DOHH2 (cell line): ENCODE data around the gene HERC5.

ENCODE experiments used
- H3F3A ChIP-seq: fragments of 200-600 bp; sonication (generic), shearing (Covaris generic); 2 replicates; pipeline ENCODE4 v1.6.0; 2016; ENCODE audit warnings: antibody characterized with exemption, mild to moderate bottlenecking; ENCODE audit not compliant: control insufficient read depth, insufficient read depth
- H3K27ac ChIP-seq: fragments of 200-600 bp; sonication (generic); 2 replicates; pipeline ENCODE4 v1.5.1; 2014; ENCODE audit warnings: low read depth, mild to moderate bottlenecking, low read length, moderate library complexity
- H3K27me3 ChIP-seq: fragments of 200-600 bp; sonication (generic); 2 replicates; pipeline ENCODE4 v1.6.1; 2014; ENCODE audit warnings: mild to moderate bottlenecking, low read length, mixed read lengths; ENCODE audit not compliant: control insufficient read depth
- H3K36me3 ChIP-seq: fragments of 200-600 bp; sonication (generic); 2 replicates; pipeline ENCODE4 v1.6.1; 2014; ENCODE audit warnings: mild to moderate bottlenecking, low read length, moderate library complexity, mixed read lengths; ENCODE audit not compliant: control insufficient read depth
- H3K4me1 ChIP-seq: fragments of 200-600 bp; sonication (generic); 2 replicates; pipeline ENCODE4 v1.6.1; 2014; ENCODE audit warnings: mild to moderate bottlenecking, low read length, mixed read lengths; ENCODE audit not compliant: control insufficient read depth
- H3K4me2 ChIP-seq: fragments of 200-600 bp; sonication (generic); 2 replicates; pipeline ENCODE4 v1.6.0; 2014; ENCODE audit warnings: mild to moderate bottlenecking, low read length, moderate library complexity
- H3K4me3 ChIP-seq: fragments of 200-600 bp; sonication (generic); 2 replicates; pipeline ENCODE4 v1.5.1; 2014; ENCODE audit warnings: mild to moderate bottlenecking, low read length, mixed read lengths
- H3K79me2 ChIP-seq: fragments of 200-600 bp; sonication (generic); 2 replicates; pipeline ENCODE4 v1.6.1; 2014; ENCODE audit warnings: mild to moderate bottlenecking, low read length, mixed read lengths; ENCODE audit not compliant: control insufficient read depth
- H3K9me2 ChIP-seq: fragments of 200-600 bp; sonication (generic); replicated peaks from 2 replicates; pipeline ENCODE4 v1.6.1; 2014; ENCODE audit warnings: mild to moderate bottlenecking, low read length, mixed read lengths; ENCODE audit not compliant: control insufficient read depth
- H3K9me3 ChIP-seq: fragments of 200-600 bp; sonication (generic); 2 replicates; pipeline ENCODE4 v1.6.1; 2014; ENCODE audit warnings: antibody characterized with exemption, low read length, mixed read lengths; ENCODE audit not compliant: control insufficient read depth, insufficient read depth
- H4K20me1 ChIP-seq: fragments of 200-600 bp; sonication (generic); 2 replicates; pipeline ENCODE4 v1.6.0; 2014; ENCODE audit warnings: low read depth, mild to moderate bottlenecking, antibody characterized with exemption, low read length, moderate library complexity; ENCODE audit not compliant: control insufficient read depth, insufficient read depth
- CTCF ChIP-seq: fragments of 200-600 bp; sonication (generic); IDR thresholded peaks from one replicate; pipeline ENCODE4 v1.5.1; 2014; ENCODE audit warnings: antibody characterized with exemption, mild to moderate bottlenecking, low read depth, low read length; ENCODE audit not compliant: poor library complexity, severe bottlenecking
- EZH2phosphoT487 ChIP-seq: fragments of 200-600 bp; sonication (generic); IDR thresholded peaks from 2 replicates; pipeline ENCODE4 v1.6.1; 2017; ENCODE audit warnings: borderline replicate concordance, mild to moderate bottlenecking, antibody characterized with exemption, low read length, moderate library complexity, mixed read lengths

The HERC5 gene

GRCh38 chr4:88449290-88449689 is 7.6 kb upstream of the HERC5 start:
- TF ChIP-seq EZH2phosphoT487 (no peak), CTCF (no peak)

GRCh38 chr4:88451205-88451604 is 5.7 kb upstream of the HERC5 start:
- H3K9me3 ChIP-seq: peaks cover 3% of the 10 kb centered on the region; the same call in 1 of the 2 replicates
- H3K27me3 ChIP-seq: no peaks in the 10 kb centered on the region
- no peak overlapping the region for H3K4me3 ChIP-seq
- H3K9me2 ChIP-seq: no peaks in the 10 kb centered on the region
- H4K20me1 ChIP-seq: no peaks in the 10 kb centered on the region
- TF ChIP-seq EZH2phosphoT487 (no peak), CTCF (no peak)
- no peak overlapping the region for H3K27ac ChIP-seq
- no peaks in the 10 kb centered on the region for H3K36me3 ChIP-seq
- no peaks in the 10 kb centered on the region for H3F3A ChIP-seq
- H3K79me2 ChIP-seq: no peaks in the 10 kb centered on the region
- H3K4me1 ChIP-seq: no peaks in the 10 kb centered on the region
- H3K4me2 ChIP-seq: no peak overlapping the region

More at GRCh38 chr4:88449290-88449689, 7.6 kb upstream of the HERC5 start:
- Histone ChIP-seq H4K20me1 (no peaks in the 10 kb centered on the region), H3K36me3 (no peaks in the 10 kb centered on the region), H3K4me1 (no peaks in the 10 kb centered on the region), H3K27me3 (no peaks in the 10 kb centered on the region), H3K79me2 (no peaks in the 10 kb centered on the region), H3K4me3 (no peak overlapping the region), H3F3A (no peaks in the 10 kb centered on the region), H3K27ac (no peak overlapping the region), H3K9me3 (peaks cover 3% of the 10 kb centered on the region; the same call in 1 of the 2 replicates), H3K9me2 (no peaks in the 10 kb centered on the region), H3K4me2 (no peak overlapping the region)

DNA sequence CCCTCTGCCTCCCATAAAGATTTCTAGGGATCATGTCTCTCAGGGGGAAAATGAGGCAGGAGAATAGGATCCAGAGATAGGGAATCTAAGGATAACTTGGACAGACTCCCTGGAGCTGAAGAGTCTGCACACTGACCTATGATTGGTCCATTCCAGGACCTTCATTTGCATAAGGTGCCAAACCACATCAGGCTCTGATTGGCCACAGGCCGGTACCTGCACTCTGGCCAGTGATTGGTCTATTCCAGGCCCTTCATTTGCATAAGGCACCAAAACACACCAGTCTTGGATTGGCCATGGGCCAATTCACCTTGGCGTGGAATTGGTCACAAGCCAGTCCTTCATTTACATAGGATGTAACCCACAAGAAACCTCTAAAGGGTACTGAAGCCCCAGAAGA is 4.0 kb upstream of the HERC5 start:
- TF ChIP-seq EZH2phosphoT487 (no peak), CTCF (no peak)
- no peak overlapping the region for H3K27ac ChIP-seq
- no peaks in the 10 kb centered on the region for H3F3A ChIP-seq
- H3K36me3 ChIP-seq: no peaks in the 10 kb centered on the region
- H3K4me2 ChIP-seq: no peak overlapping the region
- H3K9me2 ChIP-seq: no peaks in the 10 kb centered on the region
- peaks cover 3% of the 10 kb centered on the region; the same call in 1 of the 2 replicates for H3K9me3 ChIP-seq
- H3K4me3 ChIP-seq: no peak overlapping the region
- no peaks in the 10 kb centered on the region for H3K27me3 ChIP-seq
- no peaks in the 10 kb centered on the region for H4K20me1 ChIP-seq
- peaks cover 8% of the 10 kb centered on the region for H3K4me1 ChIP-seq
- H3K79me2 ChIP-seq: no peaks in the 10 kb centered on the region
